NOMO-1 (cell line): ENCODE data around the gene MED27.

Experiments used
- DNase-seq, 2 experiments: peaks; one replicate each; lab custom pipeline; 2025; ENCODE audit not compliant: unreplicated experiment in 2 of 2; lab: John Stamatoyannopoulos, UW

Gene MED27

GRCh38 chr9:131840751-131841702 is 238.6 kb downstream of the MED27 start:
- no peak for DNase-seq

GRCh38 chr9:131840220-131840619 is 239.4 kb downstream of the MED27 start:
- no peak for DNase-seq

GRCh38 chr9:131839281-131840084 is 240.2 kb downstream of the MED27 start:
- DNase-seq, result peak in 1 of 2 experiments; percentile 0

GRCh38 chr9:131838530-131839280 is 241.0 kb downstream of the MED27 start:
- no peak for DNase-seq

- no peak for DNase-seq
Measured at GRCh38 chr9:131837836-131838235, 241.8 kb downstream of the MED27 start.

- no peak for DNase-seq
Measured at GRCh38 chr9:131837316-131837715, 242.4 kb downstream of the MED27 start.

- DNase-seq, result no peak
Measured at GRCh38 chr9:131836607-131837315, 242.9 kb downstream of the MED27 start.

GRCh38 chr9:131836021-131836420 is 243.6 kb downstream of the MED27 start:
- DNase-seq, result no peak

- no peak for DNase-seq
Measured at GRCh38 chr9:131835151-131835910, 244.3 kb downstream of the MED27 start.

GRCh38 chr9:131834721-131835120 is 244.9 kb downstream of the MED27 start:
- no peak for DNase-seq

GRCh38 chr9:131833906-131834305 is 245.8 kb downstream of the MED27 start:
- DNase-seq, result no peak

GRCh38 chr9:131833083-131833482 is 246.6 kb downstream of the MED27 start:
- no peak for DNase-seq

GRCh38 chr9:131831380-131832165 is 248.1 kb downstream of the MED27 start:
- DNase-seq, result no peak

GRCh38 chr9:131827821-131828369 is 251.8 kb downstream of the MED27 start:
- DNase-seq, result no peak

- no peak for DNase-seq
Measured at GRCh38 chr9:131826966-131827525, 252.6 kb downstream of the MED27 start.

GRCh38 chr9:131826053-131826452 is 253.6 kb downstream of the MED27 start:
- no peak for DNase-seq

GRCh38 chr9:131824953-131825495 is 254.6 kb downstream of the MED27 start:
- DNase-seq, result no peak

- no peak for DNase-seq
Measured at GRCh38 chr9:131824155-131824594, 255.5 kb downstream of the MED27 start.
